GM18498 (cell line): Measurements from ENCODE around the gene SUPT3H.

Experiments
- ATAC-seq: cut with Tn5 transposase; IDR thresholded peaks from one replicate; pipeline ENCODE4 v1.9.1; 2021; ENCODE audit warnings: mild to moderate bottlenecking, moderate library complexity; ENCODE audit not compliant: unreplicated experiment

SUPT3H gene

DNA sequence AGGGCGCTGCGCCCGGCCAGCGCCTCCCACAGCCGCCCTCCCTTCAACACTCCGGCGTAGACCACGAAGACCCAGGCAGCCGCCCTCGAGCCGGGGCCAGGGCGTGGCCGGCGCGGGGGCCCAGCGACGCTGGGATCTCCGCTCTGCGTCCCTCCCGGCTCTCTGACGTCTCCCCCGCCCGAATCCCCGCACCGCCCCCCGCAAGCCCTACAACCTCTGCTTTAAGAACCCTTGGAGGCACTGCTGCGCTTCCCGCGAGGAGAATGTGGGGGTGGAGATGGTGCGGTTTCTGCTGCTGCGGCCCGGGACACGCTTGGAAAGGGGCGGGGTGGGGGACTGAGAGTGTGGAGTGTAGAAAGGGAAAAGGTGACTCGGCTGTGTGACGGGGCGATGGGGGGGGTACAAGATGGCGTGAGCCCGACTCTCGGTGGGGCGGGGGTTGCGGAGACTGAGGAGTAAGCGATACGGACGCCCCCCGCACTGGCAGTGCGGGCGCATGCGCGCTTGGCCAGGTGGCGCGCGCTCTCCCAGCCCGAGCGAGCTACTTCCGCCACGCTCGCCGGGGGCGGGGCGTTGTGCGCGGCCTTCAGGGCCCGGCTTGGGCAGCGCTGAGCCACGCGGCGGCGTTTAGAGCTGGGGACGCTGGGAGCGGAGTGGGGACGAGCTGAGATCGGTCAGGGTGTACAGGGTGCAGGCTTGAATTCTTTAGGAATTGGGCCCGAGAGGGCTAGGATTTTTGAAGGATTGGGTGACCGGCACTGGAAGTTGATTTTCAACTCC is at the start of gene SUPT3H:
TSS of gene SUPT3H (minus strand) at position 381 of the 780 bp plus-strand sequence.
- peak; percentile 92 for ATAC-seq

DNA sequence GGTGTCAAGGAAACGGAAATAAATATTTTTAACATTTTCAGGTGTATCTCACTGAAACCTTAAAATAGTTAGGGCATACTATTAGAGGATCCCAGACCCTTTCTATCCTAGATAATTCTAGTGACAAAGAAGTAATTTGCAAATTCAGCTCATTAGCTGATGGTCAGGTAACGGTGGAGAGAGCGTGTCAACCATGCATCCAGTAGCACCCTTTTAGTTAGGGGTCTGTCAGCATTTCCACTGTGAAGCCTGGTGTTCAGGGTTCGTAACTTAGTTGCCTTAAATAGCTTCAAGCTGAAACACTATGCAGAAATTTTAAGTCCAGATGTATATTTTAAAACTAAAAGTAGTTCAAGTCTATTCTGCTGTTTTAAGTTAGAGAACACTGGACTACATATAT is 48.5 kb upstream of the SUPT3H start:
- ATAC-seq = no peak

DNA sequence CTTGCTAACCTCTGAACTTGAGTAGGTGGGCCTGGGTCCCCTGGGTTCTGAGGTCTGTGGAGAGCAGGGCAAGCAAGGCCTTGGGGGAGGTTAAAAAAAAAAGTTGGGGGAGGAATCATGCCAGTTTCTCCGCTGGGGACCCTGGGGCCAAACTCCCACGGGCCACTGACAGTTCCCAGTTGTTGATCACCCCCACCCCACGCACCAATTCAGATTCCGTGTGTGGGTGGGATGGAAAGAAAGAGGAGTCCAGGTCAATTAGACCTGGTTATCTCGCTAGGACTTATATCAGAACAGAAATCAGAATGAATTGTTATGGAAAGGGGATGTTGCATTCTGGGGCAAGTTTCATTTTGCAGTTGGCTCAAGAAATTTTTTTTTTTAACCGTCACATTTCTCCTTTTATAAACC is 46.7 kb upstream of the SUPT3H start:
- ATAC-seq = no peak

DNA sequence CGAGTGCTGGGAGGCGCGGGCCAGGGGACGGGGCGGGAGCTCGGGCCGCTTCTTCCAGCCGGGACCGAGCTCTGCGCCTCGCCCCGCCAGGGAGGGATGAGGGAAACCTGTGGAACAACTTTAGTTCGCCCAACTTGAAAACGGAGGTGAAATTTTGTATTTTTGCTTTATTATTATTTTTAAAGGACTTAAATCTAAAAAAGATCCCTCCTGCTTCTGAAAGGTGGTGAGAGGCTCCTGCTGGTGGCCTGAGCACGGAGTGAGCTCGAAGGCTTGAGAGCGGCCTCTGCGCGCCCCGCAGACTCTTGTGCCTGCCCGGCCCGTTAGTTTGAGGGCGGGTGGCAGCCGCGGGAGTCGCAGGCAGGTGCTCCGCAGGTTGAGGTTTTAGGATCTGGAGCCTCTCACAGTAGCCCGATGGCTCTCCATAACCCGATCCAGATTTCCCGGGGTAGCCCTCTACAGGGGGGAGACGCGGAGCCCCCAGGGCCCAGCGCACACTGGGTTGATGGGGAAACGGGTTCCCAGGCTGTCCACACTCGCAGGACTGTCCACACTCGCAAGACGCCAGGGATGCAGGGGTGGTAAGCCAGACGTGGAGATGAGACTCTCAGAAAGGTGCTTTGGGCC is 46.2 kb upstream of the SUPT3H start:
- no peak for ATAC-seq

DNA sequence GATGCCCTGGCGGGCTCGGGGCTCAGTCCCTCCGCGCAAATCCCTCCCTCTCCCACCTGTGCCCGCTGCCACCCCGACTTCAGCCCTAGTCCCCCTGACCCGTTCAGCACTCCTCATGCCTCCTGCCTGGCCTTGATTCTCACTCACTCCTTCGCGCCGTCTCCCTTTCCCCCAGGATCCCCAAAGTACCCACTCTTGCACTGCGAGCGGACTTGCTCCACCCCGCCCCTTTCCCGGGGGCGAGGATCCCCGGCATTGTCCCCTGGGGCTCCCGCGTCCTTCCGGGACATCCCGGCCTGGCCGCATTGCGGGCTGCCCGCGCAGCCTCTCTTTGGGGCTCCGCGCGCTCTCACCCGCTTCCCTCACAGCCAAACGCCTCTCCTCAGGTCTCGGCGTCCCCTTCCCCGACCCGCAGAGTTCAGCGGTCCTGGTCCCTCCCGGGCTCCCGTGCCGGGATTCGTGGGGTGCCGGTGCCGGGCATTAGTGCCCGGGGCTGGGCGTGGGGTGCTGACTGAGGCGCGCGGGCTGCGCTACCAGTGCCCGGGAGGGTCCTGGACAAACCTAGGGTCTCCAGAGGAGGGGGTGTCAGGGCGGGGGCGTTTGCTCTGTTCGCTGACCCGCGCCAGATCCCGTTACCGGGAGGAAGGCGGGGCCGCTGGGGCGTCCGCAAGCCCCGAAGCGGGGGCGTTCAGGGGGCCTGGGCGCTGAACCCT is 45.5 kb upstream of the SUPT3H start:
- no peak for ATAC-seq

DNA sequence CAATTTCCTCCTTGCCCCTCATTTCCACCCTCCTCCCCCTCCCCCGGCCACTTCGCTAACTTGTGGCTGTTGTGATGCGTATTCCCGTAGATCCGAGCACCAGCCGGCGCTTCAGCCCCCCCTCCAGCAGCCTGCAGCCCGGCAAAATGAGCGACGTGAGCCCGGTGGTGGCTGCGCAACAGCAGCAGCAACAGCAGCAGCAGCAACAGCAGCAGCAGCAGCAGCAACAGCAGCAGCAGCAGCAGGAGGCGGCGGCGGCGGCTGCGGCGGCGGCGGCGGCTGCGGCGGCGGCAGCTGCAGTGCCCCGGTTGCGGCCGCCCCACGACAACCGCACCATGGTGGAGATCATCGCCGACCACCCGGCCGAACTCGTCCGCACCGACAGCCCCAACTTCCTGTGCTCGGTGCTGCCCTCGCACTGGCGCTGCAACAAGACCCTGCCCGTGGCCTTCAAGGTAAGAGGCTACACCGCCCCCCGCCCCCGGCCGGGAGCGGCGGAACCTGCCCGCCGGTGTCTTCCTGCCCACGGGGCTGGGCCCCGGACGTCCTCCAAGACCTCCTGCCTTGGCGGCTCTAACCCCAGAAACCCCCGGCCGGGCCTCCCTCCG is 44.9 kb upstream of the SUPT3H start:
- no peak for ATAC-seq

DNA sequence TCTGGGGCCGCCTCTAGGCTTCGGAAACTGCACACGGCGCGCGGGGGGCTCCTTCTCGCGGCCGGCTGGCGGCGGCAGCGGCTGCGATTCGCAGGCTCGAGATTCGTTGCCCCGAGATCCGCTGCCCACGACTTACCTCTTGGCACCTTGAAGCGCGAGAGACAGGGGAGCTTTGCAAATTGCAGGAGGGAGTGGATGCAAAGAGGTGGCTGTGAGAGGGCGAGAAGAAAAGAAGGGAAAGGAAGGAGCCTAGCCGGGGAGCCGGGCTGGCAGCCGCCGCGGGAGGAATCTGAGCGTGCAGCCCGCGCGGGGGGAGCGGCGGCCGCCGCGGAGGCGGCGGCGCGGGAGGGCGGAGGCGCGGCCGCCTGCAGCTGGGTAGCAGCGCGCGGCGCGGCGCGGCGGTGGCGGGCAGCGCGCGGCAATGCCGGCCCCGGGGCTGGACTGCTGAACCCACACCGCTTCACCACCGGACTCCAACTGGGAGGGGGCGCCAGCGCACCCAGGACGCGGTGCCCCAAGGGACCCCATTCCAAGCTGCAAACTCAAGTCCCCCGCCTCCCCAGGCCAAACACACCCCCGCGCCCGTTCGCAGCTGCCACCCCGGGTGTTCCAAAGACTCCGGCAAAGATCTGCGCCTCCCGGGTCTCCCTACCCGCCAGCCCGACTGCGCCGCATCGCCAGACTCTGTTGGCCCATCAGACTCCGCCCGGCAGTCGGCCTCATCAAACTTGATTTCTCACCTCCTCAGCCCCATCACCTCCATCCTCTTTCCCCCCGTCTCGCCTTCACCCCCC is 44.2 kb upstream of the SUPT3H start:
- no peak for ATAC-seq

DNA sequence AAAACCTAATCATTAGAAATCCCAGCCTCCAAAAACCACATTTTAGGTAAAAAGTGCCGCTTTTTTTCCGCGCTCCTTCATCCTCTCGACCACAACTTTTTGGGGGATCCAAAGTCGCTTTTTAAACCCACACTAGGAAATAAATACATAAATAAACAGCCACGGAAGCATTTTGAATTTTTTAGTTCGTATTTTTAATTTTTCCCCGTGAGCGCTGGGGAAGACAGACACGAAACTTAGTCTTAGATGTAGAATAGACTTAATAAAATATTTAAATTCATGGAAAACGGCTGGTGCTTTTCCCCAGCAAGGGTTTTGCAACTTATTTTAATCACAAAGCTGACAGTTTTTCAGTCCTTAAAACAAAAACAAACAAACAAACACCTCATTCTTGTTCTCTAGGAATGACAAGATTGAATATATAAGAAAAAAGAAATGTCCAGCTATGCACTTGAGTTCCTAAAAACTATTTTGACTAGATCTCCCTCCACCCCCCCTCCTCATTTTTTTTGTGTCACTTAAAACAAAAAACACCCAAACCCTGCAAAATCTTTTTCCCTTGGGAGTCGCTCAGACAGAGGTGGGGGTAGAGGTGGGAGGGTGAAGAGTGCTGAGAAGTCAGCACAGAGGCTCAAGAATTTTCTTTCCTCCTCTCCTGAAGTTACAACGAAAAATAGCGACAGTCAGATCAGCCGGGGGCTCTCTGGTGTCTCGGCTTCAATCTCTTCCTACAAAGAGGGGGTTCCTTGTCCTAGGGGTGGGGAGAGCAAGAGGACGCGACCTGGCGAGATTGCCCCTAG is 43.4 kb upstream of the SUPT3H start:
- ATAC-seq = no peak

DNA sequence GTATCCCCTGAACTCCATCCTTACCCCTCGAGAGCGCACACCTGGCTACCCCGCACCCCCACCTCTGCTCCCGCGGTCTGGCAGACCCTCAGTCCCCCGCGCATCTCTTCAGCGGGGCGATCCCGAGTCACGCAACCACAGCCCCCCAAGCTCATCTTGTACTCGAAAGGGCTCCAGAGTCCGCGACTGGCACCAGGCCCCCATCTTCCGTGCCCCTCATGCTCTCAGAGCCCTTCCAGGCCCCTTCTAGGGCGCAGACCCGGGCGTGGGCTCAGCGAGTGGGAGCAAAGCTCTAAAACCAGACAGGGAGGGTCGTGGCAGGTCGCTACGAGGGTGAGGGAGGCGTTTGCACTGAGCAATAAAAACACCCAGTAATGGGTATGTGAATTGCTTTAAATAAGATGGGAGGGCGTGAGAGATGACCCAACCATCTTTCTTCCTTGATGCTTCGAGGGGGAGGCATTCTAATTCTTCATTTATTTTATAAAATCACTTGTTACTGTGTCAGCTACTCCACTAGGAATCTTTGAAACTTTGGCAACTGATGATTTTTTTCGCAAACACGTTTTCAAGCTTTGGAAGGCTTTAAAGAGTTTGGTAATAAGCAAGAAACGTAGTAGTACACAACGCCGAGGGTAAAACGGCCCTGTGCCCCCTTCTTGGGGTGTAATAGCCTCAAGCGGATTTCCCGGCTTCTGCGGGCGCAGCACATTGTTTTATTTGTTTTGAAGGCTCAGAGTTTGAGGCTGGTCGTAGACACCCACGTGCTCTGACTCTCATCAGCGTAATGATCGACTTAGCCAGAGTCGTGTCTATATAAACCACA is 42.6 kb upstream of the SUPT3H start:
- no peak for ATAC-seq

DNA sequence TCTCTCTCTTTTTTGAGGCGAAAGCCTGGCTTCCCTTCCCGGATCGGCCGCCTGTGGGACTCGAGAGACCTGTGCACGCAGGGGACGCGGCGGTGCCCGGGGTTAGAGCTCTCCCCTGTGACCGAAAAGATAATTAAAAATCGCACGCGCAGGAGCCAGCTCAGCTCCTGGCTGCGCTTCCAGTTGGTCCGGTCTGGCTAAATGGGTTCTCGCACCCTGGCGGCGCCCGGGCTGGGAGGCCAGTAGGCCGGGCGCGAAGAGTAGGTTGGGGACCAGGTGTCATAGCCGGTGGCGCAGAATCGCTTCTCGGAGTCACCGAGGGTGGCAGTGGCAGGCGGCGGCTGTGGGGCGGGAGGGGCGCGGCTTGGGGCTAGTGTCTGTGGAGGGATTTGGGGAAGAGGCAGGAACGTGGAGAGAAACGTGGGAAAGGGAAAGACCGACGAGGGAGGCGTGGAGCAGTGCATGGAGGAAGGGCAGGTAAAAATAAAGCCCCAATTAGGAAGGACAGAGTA is 41.9 kb upstream of the SUPT3H start:
- no peak for ATAC-seq

DNA sequence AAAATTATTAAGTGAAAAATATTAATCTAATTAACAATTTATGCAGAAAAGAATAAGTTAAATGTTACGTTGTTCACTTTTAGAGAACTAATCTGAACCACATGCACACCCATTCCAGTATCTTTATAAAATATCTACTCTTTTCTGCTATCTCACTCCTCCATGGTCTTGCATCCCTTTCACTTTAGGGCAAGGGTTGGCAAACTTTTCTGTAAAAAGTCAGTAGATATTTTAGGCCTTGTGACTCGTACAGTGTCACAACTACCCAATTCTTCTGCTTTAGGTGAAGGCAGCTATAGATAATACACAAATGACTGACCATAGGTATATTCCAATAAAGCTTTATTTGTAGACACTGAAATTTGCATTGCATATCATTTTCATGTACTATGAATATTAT is 39.7 kb upstream of the SUPT3H start:
- ATAC-seq = no peak

DNA sequence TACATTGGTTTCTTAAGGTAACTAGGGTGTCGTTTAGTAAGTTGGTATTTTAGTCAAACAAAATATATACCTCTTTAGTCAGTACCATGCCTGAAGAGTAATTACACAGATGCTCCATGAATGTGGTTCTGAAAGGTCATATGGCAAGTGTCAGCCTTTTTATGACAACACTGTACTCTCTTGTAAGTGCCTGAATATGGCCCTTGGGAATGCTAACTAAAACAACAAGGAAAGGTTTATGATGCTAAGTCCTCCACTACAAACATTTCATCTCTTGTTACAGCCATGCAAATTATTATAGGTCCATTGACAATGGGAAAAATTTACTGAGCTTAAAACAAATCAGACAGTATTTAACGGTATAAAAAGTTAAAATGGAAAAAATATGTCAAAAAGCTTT is 39.0 kb upstream of the SUPT3H start:
- ATAC-seq = no peak

DNA sequence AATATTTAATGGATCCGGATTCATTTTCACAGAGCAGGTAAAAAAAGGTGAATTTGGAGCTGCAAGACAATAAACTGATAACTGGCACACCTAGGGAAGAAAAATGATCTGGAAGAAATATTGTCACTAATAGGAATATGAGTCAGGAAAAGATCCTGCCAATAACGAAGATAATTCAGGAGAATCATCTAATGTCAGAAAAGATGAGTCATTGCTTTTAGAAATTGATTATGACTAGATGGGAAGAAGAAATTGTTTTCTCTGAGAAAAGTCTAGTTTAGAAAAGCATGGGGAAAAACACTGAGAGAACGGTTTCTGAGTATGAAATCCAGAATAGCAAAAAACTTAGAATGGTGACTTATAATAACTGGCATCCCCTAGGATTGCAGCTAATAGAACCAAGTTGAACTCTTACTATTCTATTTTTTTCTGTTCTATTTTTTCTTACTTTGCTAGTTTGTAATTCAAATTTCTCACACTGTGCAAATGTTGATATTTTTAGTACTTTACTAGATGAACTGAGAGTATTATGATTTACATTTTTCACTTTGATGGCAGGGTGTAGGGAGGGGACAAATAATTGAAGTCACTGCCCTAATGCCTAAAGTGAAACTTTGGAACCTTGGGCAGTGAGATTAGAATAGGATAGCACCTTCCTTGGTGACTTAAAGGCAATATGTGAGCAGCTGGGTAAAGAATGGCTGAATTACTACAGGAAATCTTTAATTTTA is 38.2 kb upstream of the SUPT3H start:
- no peak for ATAC-seq

DNA sequence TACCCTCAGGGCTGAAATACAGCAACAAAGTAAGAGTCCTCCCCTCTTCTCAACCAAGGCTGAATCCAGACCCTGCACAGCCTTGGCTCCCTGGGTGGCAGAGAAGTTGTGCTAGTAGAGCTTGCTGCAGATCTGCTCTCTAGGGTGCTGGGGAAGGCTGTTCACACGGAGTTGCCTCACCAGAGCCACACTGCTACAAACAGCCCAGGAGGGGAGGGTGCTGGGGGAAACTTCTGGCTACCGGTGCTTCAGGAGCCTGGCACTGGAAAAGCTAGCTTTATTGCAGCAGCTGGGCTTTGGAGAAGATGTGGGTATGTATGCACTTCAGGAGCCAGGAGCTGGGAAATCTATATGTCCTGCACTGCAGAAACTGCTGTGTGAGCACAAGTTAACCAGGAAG is 37.6 kb upstream of the SUPT3H start:
- no peak for ATAC-seq

DNA sequence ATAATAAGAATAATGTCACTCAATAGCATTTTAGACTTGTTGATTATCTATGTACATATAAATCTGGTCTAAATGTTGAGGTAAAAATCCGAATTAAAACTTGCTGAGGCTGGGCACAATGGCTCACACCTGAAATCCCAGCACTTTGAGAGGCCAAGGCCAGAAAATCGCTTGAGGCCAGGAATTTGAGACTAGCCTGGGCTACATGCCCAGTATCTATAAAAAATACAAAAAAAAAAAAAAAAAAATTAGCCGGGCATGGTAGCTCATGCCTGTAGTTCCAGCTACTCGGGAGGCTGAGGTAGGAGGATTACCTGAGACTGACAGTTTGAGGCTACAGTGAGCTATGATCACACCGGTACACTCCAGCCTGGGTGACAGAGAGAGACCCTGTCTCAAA is 34.2 kb upstream of the SUPT3H start:
- no peak for ATAC-seq

DNA sequence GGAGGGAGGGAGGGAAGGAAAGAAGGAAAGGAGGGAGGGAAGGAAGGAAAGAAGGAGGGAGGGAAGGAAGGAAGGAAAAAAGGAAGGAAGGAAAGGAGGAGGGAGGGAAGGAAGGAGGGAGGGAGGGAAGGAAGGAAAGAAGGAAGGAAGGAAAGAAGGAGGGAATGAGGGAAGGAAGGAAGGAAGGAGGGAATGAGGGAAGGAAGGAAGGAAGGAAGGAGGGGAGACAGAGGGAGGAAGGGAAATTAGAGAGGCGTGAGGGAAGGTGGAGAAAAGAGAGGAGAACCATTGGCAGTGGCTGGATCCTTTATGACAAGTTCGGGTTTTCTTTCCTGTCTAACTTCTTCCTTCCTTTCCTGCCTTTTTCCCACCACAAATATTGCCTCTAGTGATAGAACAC is 22.3 kb upstream of the SUPT3H start:
- no peak for ATAC-seq

DNA sequence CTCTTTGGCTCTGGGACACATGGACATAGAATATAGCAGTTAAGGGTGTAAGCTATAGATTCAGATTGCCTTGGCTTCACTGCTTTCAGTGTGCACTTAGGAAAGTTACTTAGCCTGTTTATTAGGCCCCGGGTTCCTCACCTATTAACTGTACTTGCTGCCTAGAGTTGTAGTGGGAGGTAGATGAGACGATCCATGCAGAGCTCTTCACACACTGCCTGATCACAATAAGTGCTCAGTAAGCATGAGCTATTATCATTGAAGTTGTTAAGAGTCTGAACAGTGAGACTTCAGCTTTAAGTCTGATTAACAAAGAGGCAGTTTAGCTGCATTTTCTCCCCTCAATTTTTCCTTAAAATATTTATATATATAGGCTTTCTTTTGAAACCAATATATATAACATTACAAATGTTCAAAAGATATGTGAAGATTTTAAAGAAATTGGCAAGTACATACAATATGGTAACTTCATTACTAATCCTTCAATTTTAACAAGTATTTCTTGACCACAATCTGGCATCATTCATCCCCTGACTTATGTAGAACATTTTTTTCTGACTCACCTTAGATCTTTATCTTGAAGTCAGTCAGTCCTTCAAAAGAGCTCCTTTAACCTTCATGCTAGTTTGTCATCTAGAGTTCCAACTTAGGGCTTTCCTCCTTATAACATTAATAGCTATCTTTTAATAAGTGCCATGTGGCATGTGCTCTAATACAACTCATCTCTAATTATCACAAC is 20.5 kb upstream of the SUPT3H start:
- ATAC-seq = no peak
